ENCODE results near the gene AMMECR1.
"Not testable (repeated sequence)": the region's sequence is repeated elsewhere in the genome, so short reads cannot be mapped to it uniquely, and the experiment has no call there.

The AMMECR1 gene

DNA sequence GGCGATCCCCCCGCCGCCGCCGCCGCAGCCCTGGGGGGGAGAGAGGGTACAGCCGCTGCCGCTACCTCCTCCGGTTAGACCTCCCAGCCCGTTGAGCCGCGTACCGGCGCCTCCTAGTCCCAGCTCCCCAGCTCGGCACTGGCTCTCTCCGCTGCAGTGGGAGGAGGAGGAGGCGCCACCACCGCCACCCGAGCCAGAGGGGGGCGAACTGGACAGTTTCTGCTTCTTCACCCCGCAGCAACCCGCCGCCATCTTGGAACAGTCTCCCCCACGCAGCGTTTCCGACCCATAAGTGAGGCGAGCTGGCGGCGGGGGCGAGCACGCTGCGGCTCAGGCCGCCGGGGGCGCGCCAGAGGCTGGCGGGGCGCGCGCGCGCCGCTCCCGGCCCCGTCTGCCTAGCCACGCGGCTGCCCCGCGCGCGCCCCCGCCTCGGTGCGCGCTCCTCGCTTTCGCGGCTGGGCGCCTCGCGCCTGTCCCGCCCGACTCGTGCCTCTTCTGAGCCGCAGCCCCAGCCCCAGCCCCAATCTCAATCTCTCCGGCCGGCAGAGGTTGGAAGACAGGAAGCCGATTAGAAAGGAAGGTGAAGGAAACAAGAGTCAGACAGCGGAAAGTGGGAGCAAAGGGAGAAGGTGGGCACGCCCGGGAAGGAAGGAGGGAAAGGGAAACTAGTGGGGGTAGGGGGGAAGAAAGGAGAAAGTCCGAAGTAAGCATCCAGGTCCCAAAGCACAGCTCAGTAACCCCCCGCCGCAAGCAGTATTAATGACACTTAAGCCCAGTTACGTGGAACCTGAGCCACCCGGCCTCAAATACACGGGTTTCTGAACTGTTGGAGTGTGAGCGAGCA lies at the start of gene AMMECR1:
TSS of gene AMMECR1 (minus strand) at position 266 of the 844 bp plus-strand sequence. CDS start at position 252, 14 bp downstream.
- DNase-seq: peak; percentile 78

DNA sequence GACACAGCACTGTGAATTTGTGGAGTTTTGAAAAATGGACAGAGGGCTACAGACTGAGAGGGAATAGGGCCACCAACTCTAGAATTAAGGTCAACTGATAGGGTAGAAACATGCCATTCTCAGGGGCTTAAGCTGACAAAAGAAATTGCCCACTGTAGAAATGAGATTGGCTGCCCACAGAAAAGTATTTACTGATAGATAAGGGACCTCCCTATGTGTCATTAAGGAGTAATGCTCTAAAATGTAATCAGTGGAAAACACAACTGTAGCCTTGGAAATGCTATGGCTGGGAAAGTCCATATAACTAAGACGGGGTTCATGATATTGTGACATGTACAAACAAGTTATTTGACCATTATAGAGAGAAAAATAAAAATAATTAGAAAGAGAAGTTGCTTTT lies 45.4 kb upstream of the AMMECR1 start:
- DNase-seq: no peak

DNA sequence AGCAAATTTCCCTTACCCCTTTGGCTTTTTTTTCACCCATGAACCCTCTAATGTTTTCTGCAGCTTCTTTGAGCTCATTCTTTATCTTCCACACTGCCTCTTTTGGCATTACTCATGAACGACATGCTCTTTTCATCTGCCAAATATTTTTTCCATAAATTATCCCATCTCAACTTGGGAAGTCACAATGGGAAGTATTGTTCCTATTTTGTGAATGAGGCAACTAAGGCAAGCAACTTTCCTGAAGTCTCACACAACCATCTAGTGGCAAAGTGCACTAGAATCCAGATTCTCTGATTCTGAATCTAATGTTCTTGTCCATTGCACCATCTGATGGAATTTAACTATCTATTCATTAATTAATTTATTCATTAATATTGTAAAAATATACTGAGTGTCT lies 41.4 kb upstream of the AMMECR1 start:
- no peak for DNase-seq

DNA sequence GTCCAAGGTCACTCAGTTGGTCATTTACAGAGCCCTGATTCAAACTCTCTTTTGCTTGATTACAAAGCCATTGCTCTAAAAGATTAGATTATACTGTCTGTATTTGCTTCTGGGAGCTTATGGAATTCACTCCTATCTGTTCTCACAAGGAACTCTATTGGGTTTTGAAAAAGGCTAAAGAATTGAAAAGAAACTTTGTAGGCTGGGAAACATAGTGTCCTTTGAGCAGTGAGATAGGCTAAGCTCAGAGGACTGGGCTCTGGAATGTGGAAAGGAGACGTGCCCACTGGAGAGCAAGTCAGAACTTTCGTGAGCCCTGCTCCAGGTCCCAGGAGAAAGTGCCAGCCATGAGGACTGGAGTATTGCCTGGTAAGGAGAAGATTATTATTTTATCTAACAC lies 40.7 kb upstream of the AMMECR1 start, which contains the start of gene RTL9:
TSS of gene RTL9 (plus strand) at position 301 of the 400 bp plus-strand sequence. CDS start 91,770 bp downstream, outside the sequence.
- DNase-seq: no peak

DNA sequence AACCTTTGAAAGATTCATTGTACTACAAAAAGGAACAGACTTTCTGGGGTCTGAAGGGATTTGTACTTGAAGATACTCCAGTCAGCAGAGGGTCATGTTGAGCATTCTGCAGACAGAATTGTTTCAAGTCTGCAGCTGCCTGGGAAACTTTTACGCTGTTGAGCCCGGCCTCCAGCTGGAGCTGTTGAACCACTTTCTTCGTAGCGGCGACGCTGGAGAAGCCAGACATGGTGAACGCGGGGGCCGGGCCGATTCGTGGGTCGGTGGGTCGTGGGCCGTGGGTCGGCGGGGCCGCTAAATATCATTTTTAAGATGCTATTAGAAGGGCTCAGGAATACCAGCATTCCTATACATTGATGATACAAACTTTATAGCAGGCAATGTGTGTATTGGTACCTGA lies 28.8 kb upstream of the AMMECR1 start:
- no peak for DNase-seq

DNA sequence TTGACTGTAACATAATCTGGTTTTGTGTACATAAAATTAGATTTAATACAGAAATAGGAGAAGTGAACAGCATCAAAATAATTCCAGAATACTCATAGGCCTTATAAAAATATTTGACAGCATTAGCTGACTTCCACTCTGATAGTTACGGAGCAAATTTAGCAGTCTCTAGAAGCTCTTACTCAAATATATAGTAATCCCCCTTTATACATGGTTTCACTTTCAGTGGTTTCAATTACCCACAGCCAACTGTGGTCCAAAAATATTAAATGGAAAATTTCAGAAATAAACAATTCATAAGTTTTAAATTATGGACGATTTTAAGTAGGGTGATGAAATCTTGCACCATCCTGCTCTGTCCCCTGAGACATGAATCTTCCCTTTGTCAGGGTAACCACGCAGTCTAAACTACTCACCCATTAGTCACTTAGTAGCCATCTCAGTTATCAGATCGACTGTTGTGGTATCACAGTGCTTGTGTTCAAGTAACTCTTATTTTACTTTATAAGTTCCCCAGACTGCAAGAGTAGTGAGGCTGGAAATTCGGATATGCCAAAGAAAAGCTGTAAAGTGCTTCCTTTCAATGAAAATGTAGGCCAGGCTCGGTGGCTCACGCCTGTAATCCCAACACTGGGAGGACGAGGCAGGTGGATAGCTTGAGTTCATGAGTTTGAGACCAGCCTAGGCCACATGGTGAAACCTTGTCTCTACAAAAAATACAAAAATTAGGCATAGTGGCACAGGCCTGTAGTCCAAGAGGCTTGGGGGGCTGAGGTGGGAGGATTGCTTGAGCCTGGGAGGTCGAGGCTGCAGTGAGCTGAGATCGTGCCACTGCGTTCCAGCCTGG lies 23.5 kb upstream of the AMMECR1 start:
- no peak for DNase-seq

DNA sequence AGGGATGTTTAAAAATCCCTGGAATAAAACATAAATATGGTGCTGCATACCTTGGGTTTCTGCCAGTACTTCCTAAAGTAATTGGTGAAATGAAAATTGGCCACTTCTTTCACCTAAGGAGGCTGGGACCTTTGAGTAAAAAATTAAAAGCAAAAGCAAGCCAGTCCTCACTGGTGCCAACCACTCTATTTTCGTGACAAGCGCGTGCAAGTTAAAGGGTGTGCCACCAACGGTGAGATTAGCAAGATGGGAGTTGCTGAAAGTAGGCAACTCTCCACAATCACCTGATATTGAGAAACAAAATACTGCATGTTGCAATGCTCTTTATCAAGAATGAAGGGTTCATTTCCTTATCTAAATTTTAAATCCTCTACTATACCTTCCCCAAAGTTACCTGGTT lies 21.1 kb upstream of the AMMECR1 start:
- DNase-seq: no peak

DNA sequence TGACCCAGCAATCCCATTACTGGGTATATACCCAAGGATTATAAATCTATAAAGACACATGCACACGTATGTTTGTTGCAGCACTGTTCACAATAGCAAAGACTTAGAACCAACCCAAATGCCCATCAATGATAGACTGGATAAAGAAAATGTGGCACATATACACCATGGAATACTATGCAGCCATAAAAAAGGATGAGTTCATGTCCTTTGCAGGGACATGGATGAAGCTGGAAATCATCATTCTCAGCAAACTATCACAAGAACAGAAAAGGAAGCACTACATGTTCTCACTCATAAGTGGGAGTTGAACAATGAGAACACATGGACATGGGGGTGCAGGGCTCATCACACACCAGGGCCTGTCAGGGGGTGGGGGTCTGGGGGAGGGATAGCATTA lies 15.6 kb upstream of the AMMECR1 start:
- DNase-seq: not testable (repeated sequence)

DNA sequence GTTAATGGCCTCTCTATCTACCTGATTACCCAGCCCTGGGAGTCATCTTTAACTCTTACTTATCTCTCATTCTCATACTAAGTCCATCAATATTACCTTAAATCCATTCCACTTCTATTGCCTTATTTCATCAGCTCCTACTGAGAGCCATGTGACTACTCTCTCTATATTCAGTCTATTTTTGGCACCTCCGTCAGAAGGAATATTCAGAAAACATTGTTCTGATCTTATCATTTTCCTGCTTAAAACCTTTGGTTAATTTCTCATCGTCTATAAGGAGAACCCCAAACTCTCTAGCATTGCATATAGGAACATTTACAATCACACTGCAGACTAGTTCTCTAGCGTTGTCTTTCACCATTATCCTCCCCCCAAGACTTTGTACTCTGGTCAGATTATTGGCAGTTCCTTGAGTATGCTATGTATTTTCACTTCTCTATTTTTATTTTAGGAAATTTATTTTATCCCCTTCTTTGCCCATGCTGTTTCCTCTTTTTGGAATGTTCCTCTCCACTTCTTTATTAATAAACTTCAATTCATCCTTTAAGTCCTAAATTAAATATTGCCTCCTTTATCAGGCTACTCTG lies 13.7 kb upstream of the AMMECR1 start:
- no peak for DNase-seq

DNA sequence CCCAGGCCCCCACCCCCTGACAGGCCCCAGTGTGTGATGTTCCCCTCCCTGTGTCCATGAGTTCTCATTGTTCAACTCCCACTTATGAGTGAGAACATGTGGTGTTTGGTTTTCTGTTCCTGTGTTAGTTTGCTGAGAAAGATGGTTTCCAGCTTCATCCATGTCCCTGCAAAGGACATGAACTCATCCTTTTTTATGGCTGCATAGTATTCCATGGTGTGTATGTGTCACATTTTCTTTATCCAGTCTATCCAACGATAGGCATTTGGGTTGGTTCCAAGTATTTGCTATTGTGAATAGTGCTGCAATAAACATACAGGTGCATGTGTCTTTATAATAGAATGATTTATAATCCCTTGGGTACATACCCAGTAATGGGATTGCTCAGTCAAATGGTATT lies 10.7 kb upstream of the AMMECR1 start:
- DNase-seq: not testable (repeated sequence)

DNA sequence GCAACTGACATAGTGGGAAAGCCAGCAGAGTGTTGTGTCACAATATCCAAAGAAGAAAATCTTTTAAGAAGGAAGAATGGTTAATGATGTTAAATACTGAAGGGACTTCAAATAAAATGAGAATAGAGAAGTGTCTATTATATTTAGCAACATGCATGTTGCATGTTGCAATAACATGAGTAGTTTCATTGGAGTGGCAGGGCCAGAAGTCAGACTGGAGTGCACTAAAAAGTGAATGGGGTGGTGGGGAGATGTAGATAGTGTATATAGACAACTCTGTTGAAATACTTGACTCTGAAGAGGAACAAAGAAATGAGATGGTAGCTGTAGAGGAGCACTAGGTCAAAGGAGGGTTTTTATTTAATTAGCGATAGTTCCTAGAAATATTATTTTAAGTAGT lies 9.5 kb upstream of the AMMECR1 start:
- no peak for DNase-seq

DNA sequence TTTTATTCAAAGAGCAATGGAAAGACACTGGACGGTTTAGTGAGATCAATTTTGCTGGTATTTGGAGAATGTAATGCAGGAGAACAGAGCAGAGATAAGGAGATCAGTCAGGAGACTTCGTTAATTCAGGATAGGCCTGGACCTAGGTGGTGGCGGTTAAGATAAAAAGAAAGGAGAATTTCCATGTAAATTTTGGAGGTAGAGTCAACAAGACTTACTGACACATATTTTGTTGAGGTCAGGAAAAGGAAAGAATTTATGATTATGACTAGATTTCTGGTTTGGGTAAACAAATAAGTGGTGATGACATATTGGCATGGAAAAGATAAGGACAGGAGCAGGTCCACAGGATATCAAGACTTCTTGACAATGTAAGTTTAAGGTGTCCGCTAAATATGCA lies 8.8 kb upstream of the AMMECR1 start:
- DNase-seq: no peak

DNA sequence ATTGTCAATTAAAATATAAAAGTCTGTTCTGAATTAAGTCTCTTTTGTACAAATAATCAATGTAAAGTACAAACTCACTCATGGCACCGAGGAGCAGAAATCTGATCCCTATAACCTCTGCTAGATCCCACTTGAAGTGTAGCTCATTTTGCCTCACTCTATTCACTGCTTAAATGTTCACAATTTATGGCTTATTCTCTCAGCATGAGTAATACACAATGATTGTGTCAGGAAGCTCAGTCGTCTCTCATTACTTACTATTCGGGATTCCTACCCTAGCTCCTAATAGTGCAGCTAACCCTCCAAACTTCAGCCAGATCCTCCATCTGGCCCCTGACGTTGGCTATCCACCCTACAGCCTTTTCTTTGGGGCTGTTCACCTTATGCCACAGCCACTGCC lies 4.7 kb upstream of the AMMECR1 start:
- no peak for DNase-seq

DNA sequence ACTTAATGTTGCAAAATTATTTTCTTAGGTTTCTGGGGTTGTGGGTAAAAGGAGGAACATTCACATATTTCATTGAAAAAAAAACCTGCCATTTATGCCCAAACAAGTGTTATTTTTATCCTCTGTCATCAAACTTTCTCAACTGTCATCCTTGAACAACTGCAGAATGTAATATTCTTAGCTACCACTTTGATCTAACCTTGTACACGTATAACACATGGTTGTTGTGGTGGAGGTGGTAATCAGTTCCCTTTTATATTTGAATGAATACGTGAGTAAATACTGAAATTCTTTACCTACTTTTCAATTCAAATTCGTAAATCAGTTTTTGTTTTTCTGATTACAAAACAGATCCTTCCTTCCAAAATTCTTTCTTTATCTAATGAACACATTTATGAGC lies 3.8 kb upstream of the AMMECR1 start:
- no peak for DNase-seq

DNA sequence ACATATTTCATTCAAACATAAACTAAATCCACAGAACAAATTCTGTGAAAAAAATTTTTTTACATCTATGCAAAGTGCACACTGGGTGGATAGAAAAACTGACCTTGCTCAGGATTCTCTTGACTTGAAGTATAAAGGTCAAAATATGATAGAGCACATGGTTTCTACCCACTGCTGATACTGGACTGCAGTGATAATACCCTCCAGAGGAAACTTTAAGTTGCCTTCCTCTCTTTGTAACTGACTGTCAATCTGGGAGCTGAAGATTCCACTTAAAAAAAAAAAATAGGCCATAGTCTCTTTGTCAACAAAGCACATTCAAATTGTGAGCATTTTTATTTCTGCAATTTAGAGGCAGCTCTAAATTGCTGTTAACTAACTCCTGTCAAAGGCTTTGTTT lies 3.2 kb upstream of the AMMECR1 start:
- no peak for DNase-seq

DNA sequence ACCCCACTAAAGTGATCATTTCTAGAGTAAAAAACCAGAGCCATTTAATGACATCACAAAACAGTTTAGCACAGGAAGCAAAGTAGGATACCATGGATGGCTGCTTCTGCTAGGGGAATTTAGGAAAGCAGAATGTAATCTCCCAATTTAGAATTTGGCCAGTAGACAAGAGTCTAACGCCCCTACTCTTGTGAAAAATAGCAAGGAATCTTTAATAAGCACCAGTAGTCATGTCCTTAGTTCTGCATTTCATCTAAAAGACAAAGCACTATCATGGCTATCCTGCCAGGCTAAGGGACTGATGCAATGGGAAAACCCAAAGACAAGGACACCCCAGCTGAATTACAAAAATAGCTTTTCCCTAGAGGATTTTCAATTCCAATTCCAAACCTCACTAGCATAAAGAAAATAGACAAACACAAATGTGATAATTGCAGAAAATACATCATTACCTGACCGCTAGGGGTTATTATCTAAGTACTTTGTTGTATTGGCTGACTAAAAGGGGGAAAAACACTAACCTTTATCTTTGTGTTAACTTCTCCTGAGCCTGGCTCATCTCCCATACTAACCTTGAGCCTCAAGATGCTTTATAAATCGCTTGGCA lies 2.6 kb upstream of the AMMECR1 start:
- DNase-seq: no peak

DNA sequence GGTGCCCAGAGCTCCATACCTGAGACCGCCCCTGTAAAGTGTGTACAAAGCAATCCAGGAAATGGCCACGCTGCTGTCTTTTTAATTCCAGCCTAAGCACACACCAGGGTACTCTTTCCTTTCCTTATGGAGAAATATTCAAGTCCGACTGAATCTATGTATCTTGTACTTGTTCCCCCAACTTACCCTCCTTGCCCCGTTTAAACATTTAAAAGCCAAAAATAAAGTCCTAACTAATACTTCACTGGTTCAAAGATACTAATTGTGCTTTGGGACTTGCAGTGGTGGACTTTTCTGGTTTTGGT lies 731 bp upstream of the AMMECR1 start:
- no peak for DNase-seq

DNA sequence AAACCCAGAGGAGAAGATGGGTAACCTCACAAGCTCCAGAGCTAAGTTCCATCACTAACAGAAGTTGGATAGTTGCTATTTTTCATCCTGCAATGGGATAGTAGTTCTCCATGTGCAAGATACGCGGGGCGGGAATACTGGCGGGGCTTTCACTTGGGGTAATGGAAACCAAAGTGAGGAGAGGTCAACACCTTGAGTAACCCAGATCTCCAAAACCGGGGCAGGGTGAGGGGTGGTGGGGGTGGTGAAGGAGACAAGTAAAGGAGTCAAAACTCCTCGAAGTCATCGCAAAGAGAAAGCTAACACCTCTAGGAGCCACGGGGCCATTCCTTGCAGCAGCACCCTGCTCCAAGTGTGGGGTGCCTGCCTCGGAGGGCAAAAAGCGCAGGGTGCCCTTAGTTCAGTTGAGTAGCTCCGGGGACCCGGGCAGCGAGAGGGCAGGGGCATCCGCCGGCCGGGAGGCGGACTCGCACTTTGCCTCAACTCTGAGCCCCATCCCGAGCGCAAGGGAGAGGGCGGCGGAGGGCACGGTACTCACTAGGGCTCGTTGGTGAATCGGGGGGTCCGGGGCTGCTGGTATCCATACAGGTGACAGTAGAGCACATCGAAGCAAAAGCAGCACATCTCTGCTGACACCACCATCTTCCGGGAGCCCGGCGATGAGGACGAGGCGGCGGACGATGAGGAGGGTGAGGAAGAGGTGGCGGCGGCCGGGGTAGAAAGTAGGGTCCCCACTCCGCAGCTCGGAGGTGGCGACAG lies 645 bp downstream of the AMMECR1 start:
- DNase-seq: peak in 1 of 2 donors; percentile 38

DNA sequence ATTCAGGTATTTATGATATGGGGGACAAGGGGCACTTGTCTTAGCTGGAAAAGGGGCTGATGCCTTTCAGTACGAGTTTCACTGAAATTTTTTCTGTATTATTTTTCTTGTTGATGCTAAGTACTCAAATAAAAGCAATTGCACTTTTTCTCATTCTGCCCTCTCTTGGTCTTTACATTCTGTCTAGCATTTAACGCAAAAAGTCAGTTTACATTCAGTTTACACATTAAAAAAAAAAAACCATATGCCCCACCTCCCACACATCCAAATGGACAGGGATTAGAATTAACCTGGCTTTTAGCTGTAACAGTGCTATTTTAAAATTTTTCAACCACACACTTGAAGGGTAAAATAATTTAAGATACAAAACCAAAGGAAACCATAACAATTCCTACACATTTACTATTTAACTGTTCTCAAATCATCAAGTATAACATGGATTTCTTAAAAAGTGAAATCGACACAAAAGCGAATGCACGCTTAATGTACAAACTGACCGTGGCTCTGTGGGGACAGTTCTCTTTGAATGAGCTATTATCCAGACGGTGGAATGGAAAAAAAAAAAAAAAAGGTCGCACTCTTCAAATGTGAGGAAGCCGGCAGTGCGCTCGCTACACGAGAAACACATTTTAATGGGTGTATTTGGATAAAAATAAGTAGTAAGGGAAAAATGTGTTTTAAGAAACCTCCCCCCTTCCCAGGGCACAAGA lies 1.4 kb downstream of the AMMECR1 start:
- DNase-seq: no peak

DNA sequence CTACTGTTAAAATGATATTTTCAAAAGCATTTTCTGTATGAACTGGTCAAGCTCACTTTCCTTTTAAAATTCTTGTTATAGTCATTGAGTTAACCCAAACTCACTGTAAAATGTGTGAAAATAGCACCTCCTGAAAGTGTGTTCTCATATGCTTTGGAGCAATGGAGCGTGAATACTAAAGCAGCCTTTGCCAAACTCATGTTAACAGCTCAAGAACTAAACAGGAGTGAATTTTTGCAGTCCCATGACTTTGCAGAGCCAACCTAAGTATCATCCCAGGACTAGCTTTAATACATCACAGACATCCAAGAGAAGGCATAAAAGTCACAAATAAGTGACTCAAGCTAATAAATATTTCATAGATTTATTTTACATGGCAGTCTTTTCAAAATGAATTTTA lies 2.3 kb downstream of the AMMECR1 start:
- no peak for DNase-seq

DNA sequence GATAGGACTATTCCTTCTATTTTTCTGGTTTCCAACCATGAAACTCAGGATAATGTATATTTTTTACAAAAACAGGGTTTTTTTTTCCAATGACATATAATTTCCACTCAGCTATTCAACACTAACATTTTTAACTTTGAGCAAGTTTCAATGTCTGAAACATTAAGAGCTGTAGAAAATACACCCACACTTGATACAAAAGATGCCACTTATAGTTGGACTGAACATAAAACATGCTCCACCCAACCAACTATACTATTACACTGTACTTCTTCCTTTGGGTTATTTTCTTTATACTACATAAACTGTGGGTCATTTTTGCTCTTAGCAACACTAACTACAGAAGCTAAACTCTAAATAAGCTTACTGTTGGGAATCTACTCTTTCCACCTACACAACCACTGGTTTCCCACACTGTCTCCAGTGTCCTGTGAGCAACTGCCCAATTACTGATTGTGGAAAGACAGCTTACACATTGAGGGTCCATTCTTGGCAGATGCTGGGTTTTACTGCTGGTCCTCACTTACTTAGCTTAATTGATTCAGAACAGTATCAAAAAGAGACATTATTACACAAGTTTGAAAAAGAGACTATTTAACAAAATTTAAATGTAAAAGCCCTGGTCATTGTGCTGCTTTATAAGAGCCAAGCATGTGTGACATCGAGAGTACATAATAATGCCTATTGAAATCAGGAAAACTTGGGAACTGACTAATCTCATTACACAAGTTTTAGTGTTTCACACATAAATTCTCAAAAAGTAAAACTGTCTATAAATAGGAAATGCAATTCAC lies 6.3 kb downstream of the AMMECR1 start:
- no peak for DNase-seq
